Progenitor cell of endocrine pancreas (in vitro differentiated cells): ENCODE results near the gene ITIH1. TPM values are rescaled to one million over a fixed set of nuclear protein-coding genes. Genes with fewer than 3 reads are reported as not detected.

ENCODE experiments used
- DNase-seq: peaks from one replicate; pipeline ENCODE4 v3.0.0; 2021; ENCODE audit warnings: low spot score; ENCODE audit not compliant: unreplicated experiment
- H3K27ac Mint-ChIP-seq: 2 replicates; pipeline ENCODE4 v1.8.0; 2021; ENCODE audit warnings: mild to moderate bottlenecking, moderate library complexity, mixed read lengths
- H3K27me3 Mint-ChIP-seq: 2 replicates; pipeline ENCODE4 v1.8.0; 2021; ENCODE audit warnings: mixed read lengths
- H3K36me3 Mint-ChIP-seq: 2 replicates; pipeline ENCODE4 v1.8.0; 2022; ENCODE audit warnings: mixed read lengths; ENCODE audit not compliant: insufficient read depth
- H3K4me1 Mint-ChIP-seq: 2 replicates; pipeline ENCODE4 v1.8.0; 2021; ENCODE audit warnings: low read depth, mixed read lengths
- H3K4me3 Mint-ChIP-seq: 2 replicates; pipeline ENCODE4 v1.8.0; 2021; ENCODE audit warnings: low read depth, mild to moderate bottlenecking, moderate library complexity, mixed read lengths
- H3K9me3 Mint-ChIP-seq: 2 replicates; pipeline ENCODE4 v1.8.0; 2021; ENCODE audit warnings: low read depth, mixed read lengths
- CTCF ChIP-seq: fragments of 200-600 bp; sonication (generic); IDR thresholded peaks from one replicate; pipeline ENCODE4 v1.5.0; 2021; ENCODE audit warnings: antibody characterized with exemption, mild to moderate bottlenecking; ENCODE audit not compliant: unreplicated experiment
- total RNA-seq: library from RNA; stranded (reverse); gene quantifications from 2 replicates; pipeline ENCODE4 v1.2.1, GENCODE V29; 2021

The ITIH1 gene
- total RNA-seq, 1 donor from 2014 or later = 14.1 TPM

- Mint-ChIP-seq H3K36me3 (no peaks in the 10 kb centered on the region), H3K9me3 (no peaks in the 10 kb centered on the region), H3K27me3 (peaks cover 3% of the 10 kb centered on the region), H3K4me1 (no peaks in the 10 kb centered on the region), H3K4me3 (no peak overlapping the region), H3K27ac (no peak overlapping the region)
- DNase-seq = no peak
- TF ChIP-seq CTCF = no peak
Measured at GRCh38 chr3:52809149-52809548, 31.8 kb downstream of the ITIH1 start.

GRCh38 chr3:52809662-52810377 is 32.4 kb downstream of the ITIH1 start:
- Mint-ChIP-seq H3K27me3 (peaks cover 3% of the 10 kb centered on the region), H3K27ac (no peak overlapping the region), H3K9me3 (no peaks in the 10 kb centered on the region), H3K36me3 (no peaks in the 10 kb centered on the region), H3K4me1 (no peaks in the 10 kb centered on the region), H3K4me3 (no peak overlapping the region)
- DNase-seq = no peak
- TF ChIP-seq CTCF = no peak

GRCh38 chr3:52810923-52811322 is 33.5 kb downstream of the ITIH1 start:
- Mint-ChIP-seq H3K4me3 (no peak overlapping the region), H3K4me1 (no peaks in the 10 kb centered on the region), H3K27me3 (peaks cover 3% of the 10 kb centered on the region), H3K27ac (no peak overlapping the region), H3K36me3 (no peaks in the 10 kb centered on the region), H3K9me3 (no peaks in the 10 kb centered on the region)
- DNase-seq = no peak
- TF ChIP-seq CTCF = no peak

GRCh38 chr3:52811452-52812011 is 34.1 kb downstream of the ITIH1 start:
- no peaks in the 10 kb centered on the region for H3K4me1 Mint-ChIP-seq
- H3K36me3 Mint-ChIP-seq = no peaks in the 10 kb centered on the region
- H3K9me3 Mint-ChIP-seq = no peaks in the 10 kb centered on the region
- no peak overlapping the region for H3K4me3 Mint-ChIP-seq
- H3K27me3 Mint-ChIP-seq = peaks cover 3% of the 10 kb centered on the region
- H3K27ac Mint-ChIP-seq = no peak overlapping the region
- TF ChIP-seq CTCF = no peak
- DNase-seq = no peak

- peaks cover 3% of the 10 kb centered on the region for H3K27me3 Mint-ChIP-seq
- no peak overlapping the region for H3K27ac Mint-ChIP-seq
- no peak for TF ChIP-seq CTCF
- H3K4me3 Mint-ChIP-seq = no peak overlapping the region
- no peak for DNase-seq
- H3K36me3 Mint-ChIP-seq = no peaks in the 10 kb centered on the region
- no peaks in the 10 kb centered on the region for H3K4me1 Mint-ChIP-seq
- H3K9me3 Mint-ChIP-seq = no peaks in the 10 kb centered on the region
Measured at GRCh38 chr3:52813810-52814209, 36.4 kb downstream of the ITIH1 start.
